Measurements from ENCODE around the gene USP1.

- TF ChIP-seq CTCF (IDR thresholded peaks at IDR 0.05) (no peak), POLR2AphosphoS5 (IDR thresholded peaks at IDR 0.05) (no peak), POLR2A (IDR thresholded peaks at IDR 0.05) (no peak)
These were observed 38.5 kb upstream of the USP1 start for GRCh38 chr1:62398377-62398776.
